GM12872 (cell line): Measurements from ENCODE around the gene TKTL1.

ENCODE experiments used
- CTCF ChIP-seq: IDR thresholded peaks from 3 replicates; pipeline ENCODE4 v1.5.1; 2011; ENCODE audit warnings: low read depth, mild to moderate bottlenecking, low read length, moderate library complexity; ENCODE audit not compliant: insufficient read depth

Gene TKTL1

GRCh38 chrX:154333837-154334271, 38.3 kb downstream of the TKTL1 start:
- TF ChIP-seq CTCF: no peak

- no peak for TF ChIP-seq CTCF
Measured at GRCh38 chrX:154334496-154334895, 38.9 kb downstream of the TKTL1 start.

- TF ChIP-seq CTCF: no peak
Measured at GRCh38 chrX:154348114-154348531, 52.5 kb downstream of the TKTL1 start.

- TF ChIP-seq CTCF: no peak
Measured at GRCh38 chrX:154348646-154349358, 53.2 kb downstream of the TKTL1 start.

GRCh38 chrX:154349359-154349935, 53.9 kb downstream of the TKTL1 start:
- no peak for TF ChIP-seq CTCF

GRCh38 chrX:154349979-154350378, 54.4 kb downstream of the TKTL1 start:
- no peak for TF ChIP-seq CTCF

- TF ChIP-seq CTCF: no peak
Measured at GRCh38 chrX:154350429-154351182, 55.0 kb downstream of the TKTL1 start.
